ENCODE measurements around the gene CCDC171. TPM values are rescaled to one million over a fixed set of nuclear protein-coding genes. Genes with fewer than 3 reads are reported as not detected.

CCDC171 gene
- total RNA-seq, 1 experiment from 2014 or later: 2.8 TPM

GRCh38 chr9:15549611-15550010 is 3.2 kb upstream of the CCDC171 start (continued):
- TF ChIP-seq ZNF425 (CRISPR knock-in tag; conservative IDR thresholded peaks at IDR 0.05) (no peak), AFF4 (CRISPR knock-in tag; IDR thresholded peaks at IDR 0.05; ENCODE audit: borderline replicate concordance) (no peak), ZNF317 (CRISPR knock-in tag; IDR thresholded peaks at IDR 0.05; ENCODE audit: borderline replicate concordance, low read depth) (no peak), ATF6 (CRISPR knock-in tag; IDR thresholded peaks at IDR 0.05) (no peak), PRDM15 (CRISPR knock-in tag; IDR thresholded peaks at IDR 0.05) (no peak), NR1H2 (CRISPR knock-in tag; IDR thresholded peaks at IDR 0.05) (no peak)

GRCh38 chr9:15553528-15553898 is 670 bp downstream of the CCDC171 start:
- Mint-ChIP-seq H3K36me3 (no peaks in the 10 kb centered on the region), H3K27ac (peak overlapping the region; percentile 16; the same call in 1 of the 2 replicates), H3K4me1 (peaks cover 7% of the 10 kb centered on the region), H3K9me3 (no peaks in the 10 kb centered on the region), H3K27me3 (ENCODE audit: low read depth) (no peaks in the 10 kb centered on the region; the same call in 1 of the 2 replicates), H3K4me3 (peak overlapping the region; percentile 88)
- CTCF ChIA-PET: interaction anchor here (0.6 to 2.0 kb wide), 18 partner anchors 13 to 418 kb away, joined by 3 to 30 read pairs (median 4); partner anchors contain the start of genes PSIP1 and SNAPC3
- POLR2A ChIA-PET: interaction anchor here (1.0 to 2.4 kb wide), 12 partner anchors 13 to 321 kb away, joined by 3 to 36 read pairs (median 4); partner anchors contain the start of genes PSIP1 and TTC39B
- TF ChIP-seq ARID4B (CRISPR knock-in tag; IDR thresholded peaks at IDR 0.05; ENCODE audit: borderline replicate concordance) (no peak), ZNF396 (CRISPR knock-in tag; IDR thresholded peaks at IDR 0.05; ENCODE audit: borderline replicate concordance) (no peak), TEAD4 (CRISPR knock-in tag; IDR thresholded peaks at IDR 0.05) (no peak), SP1 (CRISPR knock-in tag; conservative IDR thresholded peaks at IDR 0.05) (no peak), ZNF532 (CRISPR knock-in tag; IDR thresholded peaks at IDR 0.05; ENCODE audit: borderline replicate concordance) (no peak), ZNF425 (CRISPR knock-in tag; conservative IDR thresholded peaks at IDR 0.05) (no peak)
- peak; percentile 4 for ATAC-seq
- no peak for DNase-seq (ENCODE audit: low spot score)
